Uterus (tissue), 4 donors: ENCODE results near the gene RAB32. TPM values are rescaled to one million over a fixed set of nuclear protein-coding genes. Genes with fewer than 3 reads are reported as not detected.
"Not testable (repeated sequence)": the region's sequence is repeated elsewhere in the genome, so short reads cannot be mapped to it uniquely, and the experiment has no call there.

Source experiments
- DNase-seq, 2 donors: peaks; one replicate each; pipeline ENCODE4 v3.0.0-alpha.2; 2019 to 2020
- H3K27ac ChIP-seq, 2 donors: fragments of 200-600 bp; sonication (generic); 1 replicate in 1 of 2; 2 replicates in 1 of 2; pipeline ENCODE4 v1.5.1; 2016 to 2018
- H3K27me3 ChIP-seq, 2 donors: fragments of 200-600 bp; sonication (generic); one replicate each; pipeline ENCODE4 v1.5.1; 2018 to 2019; ENCODE audit warnings: control low read depth in 1 of 2
- H3K36me3 ChIP-seq, 2 donors: fragments of 200-600 bp; sonication (generic); one replicate each; pipeline ENCODE4 v1.5.1; 2019; ENCODE audit warnings: control low read depth in 1 of 2
- H3K4me1 ChIP-seq, 2 donors: fragments of 200-600 bp; sonication (generic); one replicate each; pipeline ENCODE4 v1.5.1; 2018 to 2019; ENCODE audit warnings: control low read depth in 1 of 2
- H3K4me3 ChIP-seq, 2 donors: fragments of 200-600 bp; sonication (generic); 1 replicate in 1 of 2; 2 replicates in 1 of 2; pipeline ENCODE4 v1.5.1; 2018 to 2019; ENCODE audit warnings: mild to moderate bottlenecking in 1 of 2
- H3K9me3 ChIP-seq, 2 donors: fragments of 200-600 bp; sonication (generic); one replicate each; pipeline ENCODE4 v1.5.1; 2019; ENCODE audit warnings: control low read depth in 1 of 2
- CTCF ChIP-seq, 4 experiments: fragments of 200-600 bp in 2 of 4; fragments of 450-650 bp in 2 of 4; sonication (generic) in 2 of 4; IDR thresholded peaks; one replicate each; pipeline ENCODE4 v1.5.1; 2016 to 2019; ENCODE audit warnings: antibody characterized with exemption in 4 of 4, mild to moderate bottlenecking in 2 of 4, moderate library complexity in 1 of 4
- POLR2A ChIP-seq, 2 donors: fragments of 450-650 bp; IDR thresholded peaks; one replicate each; pipeline ENCODE4 v1.6.1; 2016; ENCODE audit warnings: antibody characterized with exemption in 2 of 2, mild to moderate bottlenecking in 1 of 2, moderate library complexity in 1 of 2
- intact Hi-C: fragments of 100-400 bp; cut with DNase I; formaldehyde crosslinking; loops from one replicate; pipeline ENCODE4 v1.15.1; 2023; ENCODE audit warnings: low total_unique reads
- total RNA-seq, 4 donors: library from RNA; depleted of rRNA in 3 of 4; stranded (reverse); fragments of >200 nt in 3 of 4; gene quantifications; one replicate each; pipeline versions ENCODE4 v1.1.0 to v1.2.4, GENCODE V29; 2014 to 2023
- donor health status: DM: yes; HTN: yes; CAD: no.

RAB32 gene
- total RNA-seq, 4 donors from 2014 or later = 19.1 to 53.8 (median 38.8) TPM

GRCh38 chr6:146553377-146554135 is 9.9 kb downstream of the RAB32 start:
- Histone ChIP-seq H3K36me3 (peaks cover 0 to 1% of the 10 kb centered on the region in 2 donors), H3K27ac (no peak overlapping the region), H3K9me3 (no peaks in the 10 kb centered on the region), H3K4me3 (no peak overlapping the region), H3K27me3 (no peaks in the 10 kb centered on the region), H3K4me1 (no peaks in the 10 kb centered on the region)
- DNase-seq = no peak
- intact Hi-C loops = no loop called here
- no peak for TF ChIP-seq POLR2A (IDR thresholded peaks at IDR 0.05)
- no peak for TF ChIP-seq CTCF (IDR thresholded peaks at IDR 0.05)

GRCh38 chr6:146560607-146561006 is 17.0 kb downstream of the RAB32 start:
- intact Hi-C loops = no loop called here
- no peaks in the 10 kb centered on the region for H3K27me3 ChIP-seq

GRCh38 chr6:146566661-146567060 is 23.0 kb downstream of the RAB32 start:
- H3K27ac ChIP-seq, intact Hi-C loops, H3K36me3 ChIP-seq, H3K4me1 ChIP-seq, H3K9me3 ChIP-seq, H3K4me3 ChIP-seq, DNase-seq, H3K27me3 ChIP-seq: not testable (repeated sequence)

More at GRCh38 chr6:146560607-146561006, 17.0 kb downstream of the RAB32 start:
- DNase-seq = no peak
- TF ChIP-seq CTCF (IDR thresholded peaks at IDR 0.05) = no peak
- no peak for TF ChIP-seq POLR2A (IDR thresholded peaks at IDR 0.05)
- Histone ChIP-seq H3K27ac (no peak overlapping the region), H3K4me3 (no peak overlapping the region), H3K9me3 (no peaks in the 10 kb centered on the region), H3K36me3 (peaks cover 0 to 3% of the 10 kb centered on the region in 2 donors), H3K4me1 (no peaks in the 10 kb centered on the region)

- H3K27me3 ChIP-seq, H3K4me3 ChIP-seq, DNase-seq, H3K9me3 ChIP-seq, H3K36me3 ChIP-seq, H3K4me1 ChIP-seq, intact Hi-C loops, H3K27ac ChIP-seq: not testable (repeated sequence)
Observed at GRCh38 chr6:146568619-146569018, 25.0 kb downstream of the RAB32 start.

- H3K27ac ChIP-seq = no peak overlapping the region
- TF ChIP-seq CTCF (IDR thresholded peaks at IDR 0.05) = no peak
- no peak for TF ChIP-seq POLR2A (IDR thresholded peaks at IDR 0.05)
- intact Hi-C loops = no loop called here
Observed at GRCh38 chr6:146574211-146574610, 30.6 kb downstream of the RAB32 start.

GRCh38 chr6:146578054-146578453 is 34.4 kb downstream of the RAB32 start:
- Histone ChIP-seq H3K27me3 (no peaks in the 10 kb centered on the region), H3K36me3 (no peaks in the 10 kb centered on the region), H3K4me3 (no peak overlapping the region), H3K9me3 (no peaks in the 10 kb centered on the region), H3K4me1 (no peaks in the 10 kb centered on the region), H3K27ac (no peak overlapping the region)
- intact Hi-C loops = no loop called here
- no peak for DNase-seq
- TF ChIP-seq POLR2A (IDR thresholded peaks at IDR 0.05) = no peak
- TF ChIP-seq CTCF (IDR thresholded peaks at IDR 0.05) = no peak

More at GRCh38 chr6:146574211-146574610, 30.6 kb downstream of the RAB32 start:
- H3K36me3 ChIP-seq = no peaks in the 10 kb centered on the region
- H3K9me3 ChIP-seq = peaks cover 0 to 3% of the 10 kb centered on the region in 2 donors
- no peaks in the 10 kb centered on the region for H3K4me1 ChIP-seq
- no peak for DNase-seq
- H3K27me3 ChIP-seq = no peaks in the 10 kb centered on the region
- no peak overlapping the region for H3K4me3 ChIP-seq
